C4-2B (cell line): ENCODE measurements around the gene MITF.
A peak's percentile ranks its signal among the peaks of the same experiment; 100 is the strongest.

Experiments used
- ZFX ChIP-seq: fragments of 450-650 bp; IDR thresholded peaks from 2 replicates; pipeline ENCODE4 v1.6.1; 2017
- TF ChIP-seq, protein P1 (sequence below): fragments of 450-650 bp; conservative IDR thresholded peaks from 2 replicates; pipeline ENCODE4 v1.5.1; 2017; ENCODE audit warnings: mild to moderate bottlenecking

DNA sequence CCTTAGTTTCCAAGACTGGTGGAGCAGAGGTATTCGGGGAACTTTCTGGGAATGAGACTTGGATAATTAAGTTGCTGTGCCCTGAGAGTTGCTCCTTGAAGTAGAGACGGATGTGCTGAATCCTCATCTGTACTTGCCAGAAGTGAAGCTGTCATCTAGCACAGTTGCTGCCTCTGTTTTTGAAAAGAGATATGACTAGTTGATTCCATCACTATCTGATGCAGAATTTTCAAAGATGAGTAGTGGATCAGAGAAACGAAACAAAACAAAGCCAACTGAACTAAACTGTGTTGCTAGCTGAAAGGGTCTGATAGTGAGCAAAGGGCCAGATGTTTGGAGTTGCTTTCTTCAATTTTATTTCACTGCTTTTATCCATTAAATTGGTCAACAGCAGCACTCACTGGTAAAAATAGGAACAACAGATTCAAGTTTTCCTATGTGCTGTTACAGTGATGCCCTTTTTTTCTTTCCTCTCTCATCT lies 52.7 kb downstream of the MITF start:
- TF ChIP-seq, protein P1, sequence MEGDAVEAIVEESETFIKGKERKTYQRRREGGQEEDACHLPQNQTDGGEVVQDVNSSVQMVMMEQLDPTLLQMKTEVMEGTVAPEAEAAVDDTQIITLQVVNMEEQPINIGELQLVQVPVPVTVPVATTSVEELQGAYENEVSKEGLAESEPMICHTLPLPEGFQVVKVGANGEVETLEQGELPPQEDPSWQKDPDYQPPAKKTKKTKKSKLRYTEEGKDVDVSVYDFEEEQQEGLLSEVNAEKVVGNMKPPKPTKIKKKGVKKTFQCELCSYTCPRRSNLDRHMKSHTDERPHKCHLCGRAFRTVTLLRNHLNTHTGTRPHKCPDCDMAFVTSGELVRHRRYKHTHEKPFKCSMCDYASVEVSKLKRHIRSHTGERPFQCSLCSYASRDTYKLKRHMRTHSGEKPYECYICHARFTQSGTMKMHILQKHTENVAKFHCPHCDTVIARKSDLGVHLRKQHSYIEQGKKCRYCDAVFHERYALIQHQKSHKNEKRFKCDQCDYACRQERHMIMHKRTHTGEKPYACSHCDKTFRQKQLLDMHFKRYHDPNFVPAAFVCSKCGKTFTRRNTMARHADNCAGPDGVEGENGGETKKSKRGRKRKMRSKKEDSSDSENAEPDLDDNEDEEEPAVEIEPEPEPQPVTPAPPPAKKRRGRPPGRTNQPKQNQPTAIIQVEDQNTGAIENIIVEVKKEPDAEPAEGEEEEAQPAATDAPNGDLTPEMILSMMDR = peak; percentile 45
- no peak for TF ChIP-seq ZFX
